ENCODE results near the gene HTR3A.

HTR3A gene

GRCh38 chr11:114008331-114008730 is 33.4 kb downstream of the HTR3A start:
- Histone ChIP-seq H4K20me1 (ENCODE audit: insufficient read depth, low read length) (no peaks in the 10 kb centered on the region), H2AFZ (ENCODE audit: low read depth, low read length) (no peak overlapping the region), H3K9ac (ENCODE audit: low read depth, low read length) (no peak overlapping the region), H3K4me1 (ENCODE audit: insufficient read depth, low read length) (no peaks in the 10 kb centered on the region), H3K79me2 (ENCODE audit: insufficient read depth, low read length) (no peaks in the 10 kb centered on the region), H3K36me3 (ENCODE audit: insufficient read depth, low read length) (no peaks in the 10 kb centered on the region), H3K27ac (ENCODE audit: low read length) (no peak overlapping the region), H3K9me3 (ENCODE audit: insufficient read depth, low read length, severe bottlenecking) (no peaks in the 10 kb centered on the region), H3K4me2 (ENCODE audit: insufficient read depth, low read length) (no peak overlapping the region), H3K4me3 (ENCODE audit: low read depth in 1 of 2, low read length in 2 of 2) (no peak overlapping the region), H3K27me3 (ENCODE audit: insufficient read depth, low read length, poor library complexity) (no peaks in the 10 kb centered on the region)
- no peak for TF ChIP-seq CTCF (IDR thresholded peaks at IDR 0.05; ENCODE audit: borderline replicate concordance, extremely low read depth, low read length, poor library complexity, severe bottlenecking)
- TF ChIP-seq EZH2 (IDR thresholded peaks at IDR 0.05; ENCODE audit: borderline replicate concordance, low read depth, low read length, severe bottlenecking) = no peak
- ATAC-seq (ENCODE audit: insufficient read depth, low read depth) (no peak), DNase-seq (no peak)

GRCh38 chr11:114010931-114011330 is 36.0 kb downstream of the HTR3A start:
- TF ChIP-seq EZH2 (IDR thresholded peaks at IDR 0.05; ENCODE audit: borderline replicate concordance, low read depth, low read length, severe bottlenecking) = no peak
- no peak for TF ChIP-seq CTCF (IDR thresholded peaks at IDR 0.05; ENCODE audit: borderline replicate concordance, extremely low read depth, low read length, poor library complexity, severe bottlenecking)
- ATAC-seq (ENCODE audit: insufficient read depth, low read depth) (no peak), DNase-seq (no peak)
- no peaks in the 10 kb centered on the region for H3K79me2 ChIP-seq (ENCODE audit: insufficient read depth, low read length)
- no peaks in the 10 kb centered on the region for H4K20me1 ChIP-seq (ENCODE audit: insufficient read depth, low read length)
- H3K4me3 ChIP-seq (ENCODE audit: low read depth in 1 of 2, low read length in 2 of 2) = no peak overlapping the region
- no peaks in the 10 kb centered on the region for H3K27me3 ChIP-seq (ENCODE audit: insufficient read depth, low read length, poor library complexity)
- H2AFZ ChIP-seq (ENCODE audit: low read depth, low read length) = no peak overlapping the region
- H3K9ac ChIP-seq (ENCODE audit: low read depth, low read length) = no peak overlapping the region
- no peaks in the 10 kb centered on the region for H3K36me3 ChIP-seq (ENCODE audit: insufficient read depth, low read length)
- H3K4me1 ChIP-seq (ENCODE audit: insufficient read depth, low read length) = no peaks in the 10 kb centered on the region
- no peaks in the 10 kb centered on the region for H3K9me3 ChIP-seq (ENCODE audit: insufficient read depth, low read length, severe bottlenecking)
- no peak overlapping the region for H3K4me2 ChIP-seq (ENCODE audit: insufficient read depth, low read length)
- no peak overlapping the region for H3K27ac ChIP-seq (ENCODE audit: low read length)

GRCh38 chr11:114011443-114011842 is 36.5 kb downstream of the HTR3A start:
- H2AFZ ChIP-seq (ENCODE audit: low read depth, low read length) = no peak overlapping the region
- H3K36me3 ChIP-seq (ENCODE audit: insufficient read depth, low read length) = no peaks in the 10 kb centered on the region
- no peak overlapping the region for H3K4me3 ChIP-seq (ENCODE audit: low read depth in 1 of 2, low read length in 2 of 2)
- H3K79me2 ChIP-seq (ENCODE audit: insufficient read depth, low read length) = no peaks in the 10 kb centered on the region
- H3K9ac ChIP-seq (ENCODE audit: low read depth, low read length) = no peak overlapping the region
- H3K4me2 ChIP-seq (ENCODE audit: insufficient read depth, low read length) = no peak overlapping the region
- no peak for DNase-seq
- no peaks in the 10 kb centered on the region for H3K4me1 ChIP-seq (ENCODE audit: insufficient read depth, low read length)
- no peaks in the 10 kb centered on the region for H3K27me3 ChIP-seq (ENCODE audit: insufficient read depth, low read length, poor library complexity)
- H3K9me3 ChIP-seq (ENCODE audit: insufficient read depth, low read length, severe bottlenecking) = no peaks in the 10 kb centered on the region
- no peak for ATAC-seq (ENCODE audit: insufficient read depth, low read depth)
- no peak overlapping the region for H3K27ac ChIP-seq (ENCODE audit: low read length)
- no peak for TF ChIP-seq CTCF (IDR thresholded peaks at IDR 0.05; ENCODE audit: borderline replicate concordance, extremely low read depth, low read length, poor library complexity, severe bottlenecking)
- TF ChIP-seq EZH2 (IDR thresholded peaks at IDR 0.05; ENCODE audit: borderline replicate concordance, low read depth, low read length, severe bottlenecking) = no peak
- no peaks in the 10 kb centered on the region for H4K20me1 ChIP-seq (ENCODE audit: insufficient read depth, low read length)

GRCh38 chr11:114015117-114015516 is 40.2 kb downstream of the HTR3A start:
- Histone ChIP-seq H4K20me1 (ENCODE audit: insufficient read depth, low read length) (no peaks in the 10 kb centered on the region), H3K9ac (ENCODE audit: low read depth, low read length) (no peak overlapping the region), H3K4me3 (ENCODE audit: low read depth in 1 of 2, low read length in 2 of 2) (no peak overlapping the region), H3K9me3 (ENCODE audit: insufficient read depth, low read length, severe bottlenecking) (no peaks in the 10 kb centered on the region), H2AFZ (ENCODE audit: low read depth, low read length) (no peak overlapping the region), H3K36me3 (ENCODE audit: insufficient read depth, low read length) (no peaks in the 10 kb centered on the region), H3K27ac (ENCODE audit: low read length) (no peak overlapping the region), H3K27me3 (ENCODE audit: insufficient read depth, low read length, poor library complexity) (no peaks in the 10 kb centered on the region), H3K79me2 (ENCODE audit: insufficient read depth, low read length) (no peaks in the 10 kb centered on the region), H3K4me2 (ENCODE audit: insufficient read depth, low read length) (no peak overlapping the region), H3K4me1 (ENCODE audit: insufficient read depth, low read length) (no peaks in the 10 kb centered on the region)
- TF ChIP-seq EZH2 (IDR thresholded peaks at IDR 0.05; ENCODE audit: borderline replicate concordance, low read depth, low read length, severe bottlenecking) = no peak
- no peak for TF ChIP-seq CTCF (IDR thresholded peaks at IDR 0.05; ENCODE audit: borderline replicate concordance, extremely low read depth, low read length, poor library complexity, severe bottlenecking)
- ATAC-seq (ENCODE audit: insufficient read depth, low read depth) (no peak), DNase-seq (no peak)
